Thoracic aorta (tissue), 2 donors: ENCODE measurements around the gene SLC43A3. TPM values are rescaled to one million over a fixed set of nuclear protein-coding genes. Genes with fewer than 3 reads are reported as not detected.
"Not testable (repeated sequence)": the region's sequence is repeated elsewhere in the genome, so short reads cannot be mapped to it uniquely, and the experiment has no call there.

Experiments
- ATAC-seq: fragments of 150-250 bp; one replicate; pipeline ENCODE4 v1.8.0; 2017; ENCODE audit warnings: low read depth; ENCODE audit not compliant: insufficient number of reproducible peaks, low FRiP score
- DNase-seq: peaks from one replicate; pipeline ENCODE4 v3.0.0-alpha.2; 2020; ENCODE audit warnings: low spot score
- H3K27ac ChIP-seq, 2 donors: fragments of 200-600 bp; sonication (generic); 1 replicate in 1 of 2; 2 replicates in 1 of 2; pipeline ENCODE4 v1.5.1; 2016; ENCODE audit warnings: mild to moderate bottlenecking in 2 of 2, moderate library complexity in 2 of 2
- H3K27me3 ChIP-seq: fragments of 200-600 bp; sonication (generic); replicated peaks from 2 replicates; pipeline ENCODE4 v1.6.0; 2016; ENCODE audit warnings: mild to moderate bottlenecking; ENCODE audit not compliant: insufficient read depth
- H3K36me3 ChIP-seq: fragments of 200-600 bp; sonication (generic); one replicate; pipeline ENCODE4 v1.5.1; 2016
- H3K4me1 ChIP-seq, 2 donors: fragments of 200-600 bp; sonication (generic); 1 replicate in 1 of 2; 2 replicates in 1 of 2; pipeline versions ENCODE4 v1.5.1 to v1.6.0; 2016; ENCODE audit warnings: low read depth in 2 of 2, mild to moderate bottlenecking in 1 of 2; ENCODE audit not compliant: control insufficient read depth in 1 of 2
- H3K4me3 ChIP-seq: fragments of 200-600 bp; sonication (generic); 2 replicates; pipeline ENCODE4 v1.5.1; 2016; ENCODE audit warnings: mild to moderate bottlenecking
- H3K9me3 ChIP-seq: fragments of 200-600 bp; sonication (generic); 2 replicates; pipeline ENCODE4 v1.5.1; 2016
- total RNA-seq, 2 donors: library from RNA; depleted of rRNA; stranded (reverse); fragments of >200 nt; gene quantifications; one replicate each; pipeline versions ENCODE4 v1.1.0 to v1.2.3, GENCODE V29; 2016
- TF ChIP-seq, protein P1 (sequence below): fragments of 200-600 bp; sonication (generic); IDR thresholded peaks from one replicate; pipeline ENCODE4 v1.5.1; 2019; ENCODE audit warnings: antibody characterized with exemption

Gene SLC43A3
- total RNA-seq, 2 donors from 2014 or later = 76.0 to 92.3 TPM

DNA sequence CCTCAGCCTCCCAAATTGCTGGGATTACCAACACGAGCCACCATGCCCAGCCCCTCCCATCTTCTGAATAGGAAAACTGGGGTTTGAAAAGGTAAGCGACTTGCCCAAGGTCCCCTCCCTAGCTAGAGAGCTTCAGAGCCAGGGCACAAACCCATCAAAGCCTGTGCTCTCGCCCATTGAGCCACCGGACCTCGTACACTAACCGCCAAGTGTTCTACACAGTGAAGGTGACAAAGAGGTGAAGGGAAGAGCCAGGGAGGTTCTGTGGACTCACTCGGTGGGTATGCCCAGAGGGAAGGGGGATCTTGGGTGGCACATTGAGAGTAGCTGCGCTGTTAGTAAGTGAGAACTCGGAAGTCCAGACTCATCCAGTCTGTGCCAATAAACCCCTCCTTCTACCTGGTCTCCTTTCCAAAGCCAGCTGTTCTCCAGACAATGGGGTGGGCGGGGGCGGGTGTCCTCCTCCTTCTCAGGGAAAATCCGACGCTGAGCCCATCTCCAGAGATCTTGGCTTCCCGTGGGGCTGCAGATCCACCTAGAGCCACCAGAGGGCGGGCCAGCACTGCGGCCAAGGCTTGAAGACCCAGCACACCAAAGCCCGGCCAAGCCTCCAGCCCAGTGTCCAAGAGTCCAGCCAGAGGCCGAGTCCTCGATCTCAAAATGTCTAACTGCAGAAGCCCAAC lies 30.2 kb upstream of the SLC43A3 start:
- DNase-seq = peak; percentile 73
- peaks cover 16% of the 10 kb centered on the region for H3K27me3 ChIP-seq
- ATAC-seq = no peak
- TF ChIP-seq, protein P1, sequence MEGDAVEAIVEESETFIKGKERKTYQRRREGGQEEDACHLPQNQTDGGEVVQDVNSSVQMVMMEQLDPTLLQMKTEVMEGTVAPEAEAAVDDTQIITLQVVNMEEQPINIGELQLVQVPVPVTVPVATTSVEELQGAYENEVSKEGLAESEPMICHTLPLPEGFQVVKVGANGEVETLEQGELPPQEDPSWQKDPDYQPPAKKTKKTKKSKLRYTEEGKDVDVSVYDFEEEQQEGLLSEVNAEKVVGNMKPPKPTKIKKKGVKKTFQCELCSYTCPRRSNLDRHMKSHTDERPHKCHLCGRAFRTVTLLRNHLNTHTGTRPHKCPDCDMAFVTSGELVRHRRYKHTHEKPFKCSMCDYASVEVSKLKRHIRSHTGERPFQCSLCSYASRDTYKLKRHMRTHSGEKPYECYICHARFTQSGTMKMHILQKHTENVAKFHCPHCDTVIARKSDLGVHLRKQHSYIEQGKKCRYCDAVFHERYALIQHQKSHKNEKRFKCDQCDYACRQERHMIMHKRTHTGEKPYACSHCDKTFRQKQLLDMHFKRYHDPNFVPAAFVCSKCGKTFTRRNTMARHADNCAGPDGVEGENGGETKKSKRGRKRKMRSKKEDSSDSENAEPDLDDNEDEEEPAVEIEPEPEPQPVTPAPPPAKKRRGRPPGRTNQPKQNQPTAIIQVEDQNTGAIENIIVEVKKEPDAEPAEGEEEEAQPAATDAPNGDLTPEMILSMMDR = peak; percentile 98
- peak overlapping the region; percentile 73 for H3K4me3 ChIP-seq
- H3K36me3 ChIP-seq = no peaks in the 10 kb centered on the region
- H3K27ac ChIP-seq = no peak overlapping the region
- H3K4me1 ChIP-seq = peaks cover 26 to 33% of the 10 kb centered on the region in 2 donors
- H3K9me3 ChIP-seq = no peaks in the 10 kb centered on the region

DNA sequence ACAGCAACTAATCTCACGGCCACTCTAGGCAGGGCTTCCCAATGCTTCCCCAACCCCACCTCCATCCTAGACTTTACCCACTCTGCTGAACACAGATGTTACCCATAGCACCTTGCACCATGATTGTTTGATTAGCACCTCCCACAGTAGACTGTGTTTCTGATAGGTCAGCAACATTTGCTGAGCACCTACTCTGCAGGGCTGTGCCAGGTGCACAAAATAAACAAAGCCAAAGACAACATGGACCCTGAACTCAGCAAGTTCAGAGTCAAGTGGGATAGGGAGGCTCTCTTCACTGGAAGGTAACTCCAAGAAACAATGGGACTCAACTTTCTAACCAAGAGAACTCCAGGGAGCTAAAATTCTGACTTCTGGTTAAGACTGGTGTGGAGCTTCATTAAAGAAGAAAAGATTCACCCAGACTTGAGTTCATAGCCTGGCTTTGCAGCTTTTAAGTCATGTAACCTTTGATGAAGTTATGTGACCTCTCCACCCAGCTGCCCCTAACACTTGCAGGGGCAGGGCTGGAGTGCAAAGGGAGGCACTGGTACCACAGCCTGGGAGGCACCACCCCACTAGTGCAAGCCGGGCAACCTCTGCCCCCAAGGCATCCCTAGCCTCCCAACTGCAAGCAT lies 26.7 kb upstream of the SLC43A3 start:
- H3K27ac ChIP-seq = no peak overlapping the region
- ATAC-seq = no peak
- no peaks in the 10 kb centered on the region for H3K36me3 ChIP-seq
- no peaks in the 10 kb centered on the region for H3K9me3 ChIP-seq
- H3K4me1 ChIP-seq = peaks cover 12 to 18% of the 10 kb centered on the region in 2 donors
- H3K27me3 ChIP-seq = peaks cover 2% of the 10 kb centered on the region
- no peak for DNase-seq
- H3K4me3 ChIP-seq = no peak overlapping the region
- TF ChIP-seq, protein P1 = no peak

DNA sequence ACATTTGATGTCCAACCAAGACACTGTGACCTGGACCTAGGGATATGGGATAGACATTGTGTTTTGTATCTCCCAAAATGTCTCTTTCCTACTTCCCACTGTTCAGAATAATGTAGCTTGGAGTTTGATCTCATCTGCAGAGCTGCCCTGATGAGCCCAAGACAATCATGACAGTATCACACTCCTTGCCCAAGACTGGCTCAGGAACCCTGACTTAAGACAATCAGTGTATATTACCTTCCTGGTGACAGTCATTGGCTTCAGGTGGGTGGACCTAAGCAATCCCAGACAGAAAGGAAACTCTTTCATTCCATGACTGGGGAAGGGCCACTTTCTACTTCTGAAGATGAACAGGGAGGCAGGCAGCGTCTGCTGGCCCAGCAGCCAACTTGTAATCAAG lies 19.1 kb upstream of the SLC43A3 start:
- no peak for ATAC-seq
- Histone ChIP-seq H3K4me1 (no peaks in the 10 kb centered on the region), H3K4me3 (no peak overlapping the region), H3K27me3 (no peaks in the 10 kb centered on the region), H3K27ac (no peak overlapping the region), H3K36me3 (no peaks in the 10 kb centered on the region), H3K9me3 (no peaks in the 10 kb centered on the region)
- TF ChIP-seq, protein P1 = no peak
- DNase-seq = no peak

GRCh38 chr11:57445122-57445394 lies 18.1 kb upstream of the SLC43A3 start:
- not testable (repeated sequence) for H3K27ac ChIP-seq, H3K4me3 ChIP-seq, DNase-seq, ATAC-seq, H3K36me3 ChIP-seq, H3K4me1 ChIP-seq, H3K27me3 ChIP-seq, H3K9me3 ChIP-seq

GRCh38 chr11:57444362-57445121 lies 17.6 kb upstream of the SLC43A3 start:
- H3K4me3 ChIP-seq = no peak overlapping the region
- no peaks in the 10 kb centered on the region for H3K4me1 ChIP-seq
- no peak overlapping the region for H3K27ac ChIP-seq
- ATAC-seq (no peak), DNase-seq (no peak)
- H3K27me3 ChIP-seq = no peaks in the 10 kb centered on the region
- H3K36me3 ChIP-seq = no peaks in the 10 kb centered on the region
- TF ChIP-seq, protein P1 = no peak
- H3K9me3 ChIP-seq = no peaks in the 10 kb centered on the region
